Measurements from ENCODE around the gene ANXA1.

The ANXA1 gene

GRCh38 chr9:73152953-73153352 lies 1.3 kb downstream of the ANXA1 start:
- Histone ChIP-seq H3K9me2 (replicated peaks; ENCODE audit: low read depth, low read length) (no peaks in the 10 kb centered on the region), H3K4me2 (ENCODE audit: low read depth, low read length, poor library complexity, severe bottlenecking) (peak overlapping the region; percentile 82), H4K20me1 (ENCODE audit: insufficient read depth, low read length, poor library complexity, severe bottlenecking) (no peaks in the 10 kb centered on the region), H3K4me1 (ENCODE audit: insufficient read depth, low read length, poor library complexity, severe bottlenecking) (peaks cover 83% of the 10 kb centered on the region), H3K9me3 (ENCODE audit: insufficient read depth, low read depth, low read length) (no peaks in the 10 kb centered on the region), H3F3A (ENCODE audit: low read depth) (peaks cover 7% of the 10 kb centered on the region; the same call in 1 of the 2 replicates), H3K79me2 (ENCODE audit: insufficient read depth, low read length) (peaks cover 58% of the 10 kb centered on the region), H2AFZ (ENCODE audit: low read length) (no peak overlapping the region), H3K36me3 (ENCODE audit: insufficient read depth, low read length) (no peaks in the 10 kb centered on the region), H3K9ac (ENCODE audit: low read depth, low read length, poor library complexity, severe bottlenecking) (peak overlapping the region; percentile 76), H3K4me3 (ENCODE audit: low read length, poor library complexity, severe bottlenecking) (peak overlapping the region; percentile 75), H3K27me3 (ENCODE audit: insufficient read depth, low read length, poor library complexity, severe bottlenecking) (no peaks in the 10 kb centered on the region)
- TF ChIP-seq EZH2phosphoT487 (IDR thresholded peaks at IDR 0.05; ENCODE audit: borderline replicate concordance), result no peak
- TF ChIP-seq CTCF (conservative IDR thresholded peaks at IDR 0.05; ENCODE audit: low read length), result no peak

- H3K4me2 ChIP-seq (ENCODE audit: low read depth, low read length, poor library complexity, severe bottlenecking), result peak overlapping the region; percentile 82
- no peak overlapping the region for H2AFZ ChIP-seq (ENCODE audit: low read length)
These were observed 2.1 kb downstream of the ANXA1 start for GRCh38 chr9:73153793-73154227.

GRCh38 chr9:73154271-73154670 lies 2.6 kb downstream of the ANXA1 start:
- H3K27me3 ChIP-seq (ENCODE audit: insufficient read depth, low read length, poor library complexity, severe bottlenecking), result no peaks in the 10 kb centered on the region
- peaks cover 7% of the 10 kb centered on the region; the same call in 1 of the 2 replicates for H3F3A ChIP-seq (ENCODE audit: low read depth)
- H3K4me2 ChIP-seq (ENCODE audit: low read depth, low read length, poor library complexity, severe bottlenecking), result peak overlapping the region; percentile 82
- peak overlapping the region; percentile 75 for H3K4me3 ChIP-seq (ENCODE audit: low read length, poor library complexity, severe bottlenecking)
- no peaks in the 10 kb centered on the region for H4K20me1 ChIP-seq (ENCODE audit: insufficient read depth, low read length, poor library complexity, severe bottlenecking)
- H3K9me3 ChIP-seq (ENCODE audit: insufficient read depth, low read depth, low read length), result no peaks in the 10 kb centered on the region
- H3K79me2 ChIP-seq (ENCODE audit: insufficient read depth, low read length), result peaks cover 72% of the 10 kb centered on the region
- no peak overlapping the region for H2AFZ ChIP-seq (ENCODE audit: low read length)
- H3K36me3 ChIP-seq (ENCODE audit: insufficient read depth, low read length), result peaks cover 8% of the 10 kb centered on the region
- H3K9me2 ChIP-seq (replicated peaks; ENCODE audit: low read depth, low read length), result no peaks in the 10 kb centered on the region
- peak overlapping the region; percentile 76 for H3K9ac ChIP-seq (ENCODE audit: low read depth, low read length, poor library complexity, severe bottlenecking)
- TF ChIP-seq EZH2phosphoT487 (IDR thresholded peaks at IDR 0.05; ENCODE audit: borderline replicate concordance) (no peak), CTCF (conservative IDR thresholded peaks at IDR 0.05; ENCODE audit: low read length) (no peak)
- peaks cover 85% of the 10 kb centered on the region for H3K4me1 ChIP-seq (ENCODE audit: insufficient read depth, low read length, poor library complexity, severe bottlenecking)

More at GRCh38 chr9:73153793-73154227, 2.1 kb downstream of the ANXA1 start:
- TF ChIP-seq CTCF (conservative IDR thresholded peaks at IDR 0.05; ENCODE audit: low read length) (no peak), EZH2phosphoT487 (IDR thresholded peaks at IDR 0.05; ENCODE audit: borderline replicate concordance) (no peak)
- H3K27me3 ChIP-seq (ENCODE audit: insufficient read depth, low read length, poor library complexity, severe bottlenecking), result no peaks in the 10 kb centered on the region
- H4K20me1 ChIP-seq (ENCODE audit: insufficient read depth, low read length, poor library complexity, severe bottlenecking), result no peaks in the 10 kb centered on the region
- peaks cover 67% of the 10 kb centered on the region for H3K79me2 ChIP-seq (ENCODE audit: insufficient read depth, low read length)
- no peaks in the 10 kb centered on the region for H3K9me2 ChIP-seq (replicated peaks; ENCODE audit: low read depth, low read length)
- peak overlapping the region; percentile 76 for H3K9ac ChIP-seq (ENCODE audit: low read depth, low read length, poor library complexity, severe bottlenecking)
- no peaks in the 10 kb centered on the region for H3K9me3 ChIP-seq (ENCODE audit: insufficient read depth, low read depth, low read length)
- H3K4me1 ChIP-seq (ENCODE audit: insufficient read depth, low read length, poor library complexity, severe bottlenecking), result peaks cover 85% of the 10 kb centered on the region
- peaks cover 3% of the 10 kb centered on the region for H3K36me3 ChIP-seq (ENCODE audit: insufficient read depth, low read length)
- H3F3A ChIP-seq (ENCODE audit: low read depth), result peaks cover 7% of the 10 kb centered on the region; the same call in 1 of the 2 replicates
- peak overlapping the region; percentile 75 for H3K4me3 ChIP-seq (ENCODE audit: low read length, poor library complexity, severe bottlenecking)

All from Loucy (cell line).